Measurements from ENCODE around the gene TRIM39.

The TRIM39 gene

DNA sequence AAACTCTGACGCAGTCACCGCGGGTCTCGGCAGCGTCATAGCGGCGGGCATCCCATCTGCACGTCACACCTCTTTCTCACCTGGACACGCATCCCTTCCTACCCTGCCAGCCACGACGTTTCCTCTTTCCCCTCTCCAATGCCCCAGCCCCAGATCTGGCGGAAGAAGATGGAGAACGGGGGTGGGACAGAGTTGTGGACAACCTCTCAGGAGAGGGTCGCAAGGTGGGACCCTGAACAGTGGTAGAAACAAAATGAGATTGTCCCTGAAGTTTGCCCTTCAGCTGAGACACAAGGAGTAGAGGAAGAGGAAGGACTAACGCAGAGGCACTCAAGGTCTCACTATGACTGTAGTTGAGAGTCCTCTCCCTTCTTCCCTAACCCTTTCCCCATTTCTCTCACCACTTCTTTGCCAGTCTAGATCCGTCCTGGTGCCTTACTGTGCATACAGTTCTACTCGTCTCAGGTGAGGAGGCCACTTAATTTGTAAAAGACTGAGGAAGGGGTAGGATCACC is 562 bp downstream of the TRIM39 start:
- peak overlapping the region; percentile 86 for H3K4me3 ChIP-seq (ENCODE audit: low read length)
- peak; percentile 85 for DNase-seq (ENCODE audit: low read depth)
- TF ChIP-seq, protein P1, sequence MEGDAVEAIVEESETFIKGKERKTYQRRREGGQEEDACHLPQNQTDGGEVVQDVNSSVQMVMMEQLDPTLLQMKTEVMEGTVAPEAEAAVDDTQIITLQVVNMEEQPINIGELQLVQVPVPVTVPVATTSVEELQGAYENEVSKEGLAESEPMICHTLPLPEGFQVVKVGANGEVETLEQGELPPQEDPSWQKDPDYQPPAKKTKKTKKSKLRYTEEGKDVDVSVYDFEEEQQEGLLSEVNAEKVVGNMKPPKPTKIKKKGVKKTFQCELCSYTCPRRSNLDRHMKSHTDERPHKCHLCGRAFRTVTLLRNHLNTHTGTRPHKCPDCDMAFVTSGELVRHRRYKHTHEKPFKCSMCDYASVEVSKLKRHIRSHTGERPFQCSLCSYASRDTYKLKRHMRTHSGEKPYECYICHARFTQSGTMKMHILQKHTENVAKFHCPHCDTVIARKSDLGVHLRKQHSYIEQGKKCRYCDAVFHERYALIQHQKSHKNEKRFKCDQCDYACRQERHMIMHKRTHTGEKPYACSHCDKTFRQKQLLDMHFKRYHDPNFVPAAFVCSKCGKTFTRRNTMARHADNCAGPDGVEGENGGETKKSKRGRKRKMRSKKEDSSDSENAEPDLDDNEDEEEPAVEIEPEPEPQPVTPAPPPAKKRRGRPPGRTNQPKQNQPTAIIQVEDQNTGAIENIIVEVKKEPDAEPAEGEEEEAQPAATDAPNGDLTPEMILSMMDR (IDR thresholded peaks at IDR 0.05; ENCODE audit: insufficient read depth, low read depth, low read length, missing control alignments) = no peak

GRCh38 chr6:30328397-30328796 is 1.7 kb downstream of the TRIM39 start:
- no peak for DNase-seq (ENCODE audit: low read depth)
- TF ChIP-seq, protein P1 (IDR thresholded peaks at IDR 0.05; ENCODE audit: insufficient read depth, low read depth, low read length, missing control alignments) = no peak
- H3K4me3 ChIP-seq (ENCODE audit: low read length) = no peak overlapping the region

DNA sequence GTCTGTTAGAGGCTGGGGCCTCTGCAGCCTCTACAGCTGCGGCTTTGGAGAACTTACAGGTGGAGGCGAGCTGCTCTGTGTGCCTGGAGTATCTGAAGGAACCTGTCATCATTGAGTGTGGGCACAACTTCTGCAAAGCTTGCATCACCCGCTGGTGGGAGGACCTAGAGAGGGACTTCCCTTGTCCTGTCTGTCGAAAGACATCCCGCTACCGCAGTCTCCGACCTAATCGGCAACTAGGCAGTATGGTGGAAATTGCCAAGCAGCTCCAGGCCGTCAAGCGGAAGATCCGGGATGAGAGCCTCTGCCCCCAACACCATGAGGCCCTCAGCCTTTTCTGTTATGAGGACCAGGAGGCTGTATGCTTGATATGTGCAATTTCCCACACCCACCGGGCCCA is 2.6 kb downstream of the TRIM39 start:
- no peak for DNase-seq (ENCODE audit: low read depth)
- no peak overlapping the region for H3K4me3 ChIP-seq (ENCODE audit: low read length)
- TF ChIP-seq, protein P1 (IDR thresholded peaks at IDR 0.05; ENCODE audit: insufficient read depth, low read depth, low read length, missing control alignments) = no peak

DNA sequence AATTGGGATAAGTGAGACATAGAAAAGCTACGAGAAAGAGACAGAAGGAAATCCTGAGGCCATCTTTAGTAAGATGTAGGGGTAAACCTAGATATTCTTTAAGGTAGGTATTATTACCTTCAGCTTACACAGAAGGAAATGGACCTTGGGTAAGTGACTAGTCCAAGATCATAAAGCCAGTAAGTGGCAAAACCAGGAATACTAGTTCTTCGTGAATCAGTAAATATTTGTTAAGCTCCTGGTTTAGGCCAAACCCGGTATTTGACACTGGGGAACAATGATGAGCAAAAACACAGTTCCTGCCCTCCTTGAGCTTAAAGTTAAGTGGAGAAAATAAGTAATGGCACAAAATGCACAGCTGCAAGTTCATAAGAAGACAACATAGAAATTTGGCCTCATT is 5.3 kb downstream of the TRIM39 start:
- TF ChIP-seq, protein P1 (IDR thresholded peaks at IDR 0.05; ENCODE audit: insufficient read depth, low read depth, low read length, missing control alignments) = no peak
- peak; percentile 47 for DNase-seq (ENCODE audit: low read depth)
- H3K4me3 ChIP-seq (ENCODE audit: low read length) = no peak overlapping the region

GRCh38 chr6:30334075-30334783 is 7.5 kb downstream of the TRIM39 start:
- H3K4me3 ChIP-seq (ENCODE audit: low read length) = no peak overlapping the region
- no peak for DNase-seq (ENCODE audit: low read depth)
- TF ChIP-seq, protein P1 (IDR thresholded peaks at IDR 0.05; ENCODE audit: insufficient read depth, low read depth, low read length, missing control alignments) = no peak

GRCh38 chr6:30340589-30341054 is 13.9 kb downstream of the TRIM39 start:
- DNase-seq (ENCODE audit: low read depth) = no peak
- TF ChIP-seq, protein P1 (IDR thresholded peaks at IDR 0.05; ENCODE audit: insufficient read depth, low read depth, low read length, missing control alignments) = no peak
- H3K4me3 ChIP-seq (ENCODE audit: low read length) = no peak overlapping the region

DNA sequence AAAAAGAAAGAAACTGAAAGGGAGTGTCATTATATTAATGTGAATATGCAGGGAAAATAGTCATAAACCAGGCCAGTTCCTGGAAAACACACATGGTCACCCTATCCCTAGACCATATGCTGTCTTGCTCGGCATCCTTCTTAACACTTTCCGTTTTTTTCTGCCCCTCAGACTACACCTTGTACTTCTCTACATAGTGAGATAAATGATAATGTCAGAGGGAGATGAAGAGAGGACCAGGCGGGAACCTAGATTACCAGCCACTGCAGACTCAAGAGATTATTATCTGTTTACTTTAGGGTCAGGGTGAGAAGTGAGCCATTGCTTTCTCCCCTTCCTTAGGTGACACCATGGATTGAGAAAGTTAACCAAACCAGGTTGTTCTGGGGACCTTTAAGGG is 14.5 kb downstream of the TRIM39 start:
- TF ChIP-seq, protein P1 (IDR thresholded peaks at IDR 0.05; ENCODE audit: insufficient read depth, low read depth, low read length, missing control alignments) = no peak
- H3K4me3 ChIP-seq (ENCODE audit: low read length) = no peak overlapping the region

More for the DNA sequence above, 14.5 kb downstream of the TRIM39 start:
- DNase-seq (ENCODE audit: low read depth) = no peak
